ENCODE measurements around the gene NEDD4L. TPM values are rescaled to one million over a fixed set of nuclear protein-coding genes. Genes with fewer than 3 reads are reported as not detected.

The NEDD4L gene
- total and polyA plus RNA-seq, 5 donors from 2014 or later, result 4.4 to 19.6 (median 7.8) TPM

DNA sequence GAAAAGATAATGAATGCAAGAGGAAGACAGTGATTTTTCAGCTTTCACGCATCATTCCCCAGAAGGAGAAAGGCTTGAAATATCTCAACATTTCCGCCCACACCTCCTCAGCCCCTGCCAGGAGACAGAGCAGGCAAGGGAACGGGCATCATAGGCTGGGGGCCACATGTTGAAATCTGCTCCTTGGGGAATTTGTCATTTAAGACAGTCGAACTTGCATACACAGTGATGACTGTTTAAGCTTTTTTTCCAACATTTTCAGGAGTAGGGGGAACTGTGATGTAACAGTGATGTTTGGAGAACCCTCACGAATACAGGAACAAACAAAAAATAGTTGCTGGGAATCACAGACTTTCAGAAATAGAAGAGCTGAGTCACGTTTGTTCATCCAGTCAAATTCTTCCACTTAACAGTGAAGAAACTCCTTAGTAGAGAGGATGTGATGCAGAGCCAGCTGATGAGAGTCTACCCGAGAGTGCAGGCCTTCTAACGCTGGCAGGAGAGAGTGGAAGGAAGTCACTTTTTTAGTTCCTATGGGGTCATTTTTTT is 318.1 kb downstream of the NEDD4L start:
- DNase-seq, result no peak
- no peak overlapping the region for H3K4me3 ChIP-seq (ENCODE audit: low read depth, low read length)
- peaks cover 0 to 3% (median 0%) of the 10 kb centered on the region in 7 donors for H3K9me3 Mint-ChIP-seq

DNA sequence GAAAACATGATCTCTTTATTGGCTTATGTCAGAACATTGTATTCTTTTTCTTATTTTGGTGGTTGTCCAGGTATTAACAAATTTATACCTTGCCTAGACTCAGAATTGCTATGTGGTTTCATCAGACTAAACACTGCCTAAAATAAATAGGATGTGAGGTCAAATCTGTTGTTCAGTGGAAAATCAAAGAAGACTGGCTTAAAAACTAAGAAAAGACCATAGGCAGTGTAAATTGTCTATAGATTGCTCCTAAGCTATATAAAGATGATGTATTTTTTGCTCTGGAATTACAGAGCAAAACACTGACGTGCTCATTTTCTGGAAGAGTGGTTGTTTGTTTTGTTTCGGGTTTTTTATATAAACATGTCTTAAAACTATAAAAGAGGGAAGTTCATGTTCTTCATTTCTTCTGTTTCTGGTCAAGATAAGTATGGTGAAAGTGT is 318.8 kb downstream of the NEDD4L start:
- Histone ChIP-seq H3K4me3 (ENCODE audit: low read depth, low read length) (no peak overlapping the region), H3K27me3 (ENCODE audit: control insufficient read depth, insufficient read depth, low read length) (no peaks in the 10 kb centered on the region), H3K4me1 (ENCODE audit: control insufficient read depth, insufficient read depth, low read length, poor library complexity, severe bottlenecking) (no peaks in the 10 kb centered on the region), H3K9me3 (ENCODE audit: control insufficient read depth in 2 of 2, low read length in 2 of 2) (no peaks in the 10 kb centered on the region), H3K27ac (ENCODE audit: insufficient read depth, low read length, poor library complexity, severe bottlenecking) (no peak overlapping the region), H3K36me3 (ENCODE audit: control insufficient read depth, insufficient read depth, low read length) (no peaks in the 10 kb centered on the region)
- Mint-ChIP-seq H3K4me1 (no peaks in the 10 kb centered on the region), H3K36me3 (no peaks in the 10 kb centered on the region), H3K27me3 (no peaks in the 10 kb centered on the region), H3K4me3 (no peak overlapping the region), H3K27ac (peak overlapping the region in 1 of 3 donors; percentile 2), H3K9me3 (peaks cover 0 to 3% (median 0%) of the 10 kb centered on the region in 7 donors)
- no peak for DNase-seq
- no peak for ATAC-seq (ENCODE audit: low read depth in 2 of 2)

More for the DNA sequence above, 318.1 kb downstream of the NEDD4L start:
- Histone ChIP-seq H3K9me3 (ENCODE audit: control insufficient read depth in 2 of 2, low read length in 2 of 2) (no peaks in the 10 kb centered on the region), H3K4me1 (ENCODE audit: control insufficient read depth, insufficient read depth, low read length, poor library complexity, severe bottlenecking) (no peaks in the 10 kb centered on the region), H3K27me3 (ENCODE audit: control insufficient read depth, insufficient read depth, low read length) (no peaks in the 10 kb centered on the region), H3K27ac (ENCODE audit: insufficient read depth, low read length, poor library complexity, severe bottlenecking) (no peak overlapping the region), H3K36me3 (ENCODE audit: control insufficient read depth, insufficient read depth, low read length) (no peaks in the 10 kb centered on the region)
- no peak overlapping the region for H3K4me3 Mint-ChIP-seq
- H3K27me3 Mint-ChIP-seq, result no peaks in the 10 kb centered on the region
- H3K4me1 Mint-ChIP-seq, result no peaks in the 10 kb centered on the region
- ATAC-seq (ENCODE audit: low read depth in 2 of 2), result no peak
- H3K27ac Mint-ChIP-seq, result no peak overlapping the region
- no peaks in the 10 kb centered on the region for H3K36me3 Mint-ChIP-seq

DNA sequence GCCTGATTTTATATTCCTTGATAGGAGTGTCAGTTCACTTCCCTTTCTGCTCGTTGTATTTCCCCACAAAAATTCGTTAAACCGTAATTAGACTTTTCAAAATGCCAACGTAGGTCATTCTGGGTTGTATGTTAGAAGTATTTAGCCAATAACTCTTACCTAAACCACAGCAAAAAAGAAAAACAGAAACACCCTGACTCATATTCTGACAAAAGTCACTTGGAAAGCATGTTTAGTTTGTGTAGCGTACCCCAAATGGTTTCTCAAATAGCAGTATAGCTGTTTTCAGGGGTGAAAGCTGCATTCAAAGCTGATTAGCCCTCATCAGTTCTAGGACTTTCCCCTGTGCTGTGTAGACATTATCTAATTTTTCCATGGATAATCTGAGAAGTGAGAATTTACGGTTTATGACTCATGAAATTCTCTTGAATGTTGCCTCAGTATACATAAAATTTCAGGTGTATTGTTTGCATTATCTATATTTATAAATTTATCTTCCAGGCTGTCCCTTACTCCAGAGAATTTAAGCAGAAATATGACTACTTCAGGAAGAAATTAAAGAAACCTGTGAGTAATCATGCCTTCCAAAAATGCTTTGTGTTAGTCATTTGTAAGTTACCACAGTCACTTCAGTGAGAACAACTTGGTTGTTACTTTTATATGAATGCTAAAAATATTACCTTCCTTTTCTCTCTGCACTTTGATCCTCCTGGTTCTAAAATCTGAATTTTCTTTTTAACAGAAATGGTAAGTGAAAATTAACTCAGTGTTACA is 319.9 kb downstream of the NEDD4L start:
- Mint-ChIP-seq H3K36me3 (no peaks in the 10 kb centered on the region), H3K9me3 (peaks cover 0 to 3% (median 0%) of the 10 kb centered on the region in 7 donors), H3K27ac (no peak overlapping the region), H3K4me1 (no peaks in the 10 kb centered on the region), H3K27me3 (no peaks in the 10 kb centered on the region), H3K4me3 (no peak overlapping the region)
- H3K36me3 ChIP-seq (ENCODE audit: control insufficient read depth, insufficient read depth, low read length), result no peaks in the 10 kb centered on the region
- no peaks in the 10 kb centered on the region for H3K27me3 ChIP-seq (ENCODE audit: control insufficient read depth, insufficient read depth, low read length)
- ATAC-seq (ENCODE audit: low read depth in 2 of 2), result no peak
- H3K9me3 ChIP-seq (ENCODE audit: control insufficient read depth in 2 of 2, low read length in 2 of 2), result no peaks in the 10 kb centered on the region
- H3K4me1 ChIP-seq (ENCODE audit: control insufficient read depth, insufficient read depth, low read length, poor library complexity, severe bottlenecking), result no peaks in the 10 kb centered on the region
- DNase-seq, result no peak
- H3K27ac ChIP-seq (ENCODE audit: insufficient read depth, low read length, poor library complexity, severe bottlenecking), result no peak overlapping the region
- H3K4me3 ChIP-seq (ENCODE audit: low read depth, low read length), result no peak overlapping the region

DNA sequence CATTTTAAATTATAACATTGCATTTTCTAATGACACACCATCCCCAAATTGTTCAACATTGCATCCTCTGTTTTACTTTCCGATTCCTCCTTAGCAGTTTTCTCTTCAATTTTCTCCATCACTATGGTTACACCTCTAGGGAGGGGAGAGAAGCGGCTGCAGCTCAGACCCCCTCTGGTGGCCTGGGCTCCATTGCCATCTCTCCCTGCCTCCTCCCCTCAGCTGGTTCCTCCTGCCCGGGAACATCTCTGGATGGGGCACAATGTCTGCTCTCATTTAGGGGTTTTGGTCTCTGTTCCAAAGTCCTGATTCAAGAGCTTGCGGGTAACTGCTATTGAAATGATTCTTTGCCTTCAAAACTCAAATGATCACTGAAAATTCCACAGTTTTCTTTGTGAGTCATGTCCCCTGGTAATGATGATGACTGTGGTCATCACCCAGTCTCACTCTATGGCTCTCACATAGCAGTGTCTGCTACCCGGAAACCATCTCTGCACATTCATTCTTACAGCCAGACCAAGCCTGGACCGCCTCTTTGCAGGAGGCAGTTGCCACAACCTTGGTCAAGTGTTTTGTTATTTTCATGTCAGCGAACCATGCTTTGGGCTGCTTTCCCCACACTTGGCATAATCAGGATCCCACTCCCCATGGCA is 321.0 kb downstream of the NEDD4L start:
- H3K27ac Mint-ChIP-seq, result no peak overlapping the region
- Histone ChIP-seq H3K36me3 (ENCODE audit: control insufficient read depth, insufficient read depth, low read length) (no peaks in the 10 kb centered on the region), H3K4me3 (ENCODE audit: low read depth, low read length) (no peak overlapping the region), H3K27ac (ENCODE audit: insufficient read depth, low read length, poor library complexity, severe bottlenecking) (no peak overlapping the region), H3K4me1 (ENCODE audit: control insufficient read depth, insufficient read depth, low read length, poor library complexity, severe bottlenecking) (no peaks in the 10 kb centered on the region), H3K9me3 (ENCODE audit: control insufficient read depth in 2 of 2, low read length in 2 of 2) (no peaks in the 10 kb centered on the region), H3K27me3 (ENCODE audit: control insufficient read depth, insufficient read depth, low read length) (no peaks in the 10 kb centered on the region)
- DNase-seq (no peak), ATAC-seq (ENCODE audit: low read depth in 2 of 2) (no peak)
- H3K4me1 Mint-ChIP-seq, result no peaks in the 10 kb centered on the region
- H3K4me3 Mint-ChIP-seq, result no peak overlapping the region
- no peaks in the 10 kb centered on the region for H3K36me3 Mint-ChIP-seq
- H3K9me3 Mint-ChIP-seq, result no peaks in the 10 kb centered on the region
- no peaks in the 10 kb centered on the region for H3K27me3 Mint-ChIP-seq

DNA sequence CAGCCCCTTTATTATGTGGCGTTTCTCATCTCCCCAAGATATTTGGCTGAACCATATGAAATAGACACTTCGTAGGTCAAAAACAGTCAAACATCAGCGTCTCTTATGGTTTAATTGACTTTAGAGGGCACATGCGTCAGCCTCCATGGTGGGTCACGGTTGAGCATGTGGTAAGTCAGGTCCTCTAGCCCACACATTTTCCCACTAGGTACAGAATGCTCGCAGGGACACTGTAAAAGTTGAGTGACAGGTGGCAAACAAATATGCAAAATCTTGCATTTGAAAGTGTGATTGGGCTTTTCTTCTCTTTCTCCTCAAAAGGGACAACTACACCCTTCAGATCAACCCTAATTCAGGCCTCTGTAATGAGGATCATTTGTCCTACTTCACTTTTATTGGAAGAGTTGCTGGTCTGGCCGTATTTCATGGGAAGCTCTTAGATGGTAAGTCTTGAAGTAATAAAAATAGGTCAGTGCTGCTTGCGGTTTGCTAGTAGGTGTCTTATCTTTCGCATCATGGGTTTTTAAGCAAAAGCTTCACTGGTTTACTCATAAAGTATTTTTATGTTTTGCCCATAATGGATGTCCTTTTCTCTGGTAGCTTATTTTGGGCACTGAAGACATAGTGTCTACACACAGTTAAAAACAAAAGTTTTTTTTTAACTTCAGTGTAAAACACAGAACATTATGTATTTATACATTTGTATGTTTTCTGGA is 323.6 kb downstream of the NEDD4L start:
- Histone ChIP-seq H3K27ac (ENCODE audit: insufficient read depth, low read length, poor library complexity, severe bottlenecking) (no peak overlapping the region), H3K27me3 (ENCODE audit: control insufficient read depth, insufficient read depth, low read length) (no peaks in the 10 kb centered on the region), H3K36me3 (ENCODE audit: control insufficient read depth, insufficient read depth, low read length) (no peaks in the 10 kb centered on the region), H3K9me3 (ENCODE audit: control insufficient read depth in 2 of 2, low read length in 2 of 2) (no peaks in the 10 kb centered on the region), H3K4me3 (ENCODE audit: low read depth, low read length) (no peak overlapping the region), H3K4me1 (ENCODE audit: control insufficient read depth, insufficient read depth, low read length, poor library complexity, severe bottlenecking) (no peaks in the 10 kb centered on the region)
- ATAC-seq (ENCODE audit: low read depth in 2 of 2) (no peak), DNase-seq (no peak)
- Mint-ChIP-seq H3K27ac (no peak overlapping the region), H3K36me3 (no peaks in the 10 kb centered on the region), H3K9me3 (no peaks in the 10 kb centered on the region), H3K4me1 (no peaks in the 10 kb centered on the region), H3K4me3 (no peak overlapping the region), H3K27me3 (no peaks in the 10 kb centered on the region)

- ATAC-seq (ENCODE audit: low read depth in 2 of 2), result no peak
- H3K36me3 ChIP-seq (ENCODE audit: control insufficient read depth, insufficient read depth, low read length), result peaks cover 2% of the 10 kb centered on the region
- H3K27me3 ChIP-seq (ENCODE audit: control insufficient read depth, insufficient read depth, low read length), result no peaks in the 10 kb centered on the region
- no peak for DNase-seq
- H3K4me3 ChIP-seq (ENCODE audit: low read depth, low read length), result no peak overlapping the region
- no peak overlapping the region for H3K27ac ChIP-seq (ENCODE audit: insufficient read depth, low read length, poor library complexity, severe bottlenecking)
- Mint-ChIP-seq H3K4me1 (no peaks in the 10 kb centered on the region), H3K27me3 (no peaks in the 10 kb centered on the region), H3K36me3 (no peaks in the 10 kb centered on the region), H3K9me3 (no peaks in the 10 kb centered on the region), H3K4me3 (no peak overlapping the region), H3K27ac (no peak overlapping the region)
- H3K9me3 ChIP-seq (ENCODE audit: control insufficient read depth in 2 of 2, low read length in 2 of 2), result no peaks in the 10 kb centered on the region
- no peaks in the 10 kb centered on the region for H3K4me1 ChIP-seq (ENCODE audit: control insufficient read depth, insufficient read depth, low read length, poor library complexity, severe bottlenecking)
Observed at GRCh38 chr18:58369616-58370015, 325.6 kb downstream of the NEDD4L start.

- Histone ChIP-seq H3K36me3 (ENCODE audit: control insufficient read depth, insufficient read depth, low read length) (peaks cover 2% of the 10 kb centered on the region), H3K9me3 (ENCODE audit: control insufficient read depth in 2 of 2, low read length in 2 of 2) (no peaks in the 10 kb centered on the region), H3K27ac (ENCODE audit: insufficient read depth, low read length, poor library complexity, severe bottlenecking) (no peak overlapping the region), H3K4me1 (ENCODE audit: control insufficient read depth, insufficient read depth, low read length, poor library complexity, severe bottlenecking) (no peaks in the 10 kb centered on the region), H3K27me3 (ENCODE audit: control insufficient read depth, insufficient read depth, low read length) (no peaks in the 10 kb centered on the region), H3K4me3 (ENCODE audit: low read depth, low read length) (no peak overlapping the region)
- ATAC-seq (ENCODE audit: low read depth in 2 of 2) (no peak), DNase-seq (no peak)
- Mint-ChIP-seq H3K27me3 (no peaks in the 10 kb centered on the region), H3K4me3 (no peak overlapping the region), H3K36me3 (no peaks in the 10 kb centered on the region), H3K27ac (no peak overlapping the region), H3K9me3 (no peaks in the 10 kb centered on the region), H3K4me1 (no peaks in the 10 kb centered on the region)
Observed at GRCh38 chr18:58370038-58370580, 326.1 kb downstream of the NEDD4L start.

Measured in CD4-positive, CD25-positive, alpha-beta regulatory T cell (primary cell).